Thoracic aorta (tissue), 2 donors: ENCODE data around the gene MBD3L4. TPM values are rescaled to one million over a fixed set of nuclear protein-coding genes. Genes with fewer than 3 reads are reported as not detected.

ENCODE experiments used
- ATAC-seq: fragments of 150-250 bp; one replicate; pipeline ENCODE4 v1.8.0; 2017; ENCODE audit warnings: low read depth; ENCODE audit not compliant: insufficient number of reproducible peaks, low FRiP score
- DNase-seq: peaks from one replicate; pipeline ENCODE4 v3.0.0-alpha.2; 2020; ENCODE audit warnings: low spot score
- H3K27ac ChIP-seq, 2 donors: fragments of 200-600 bp; sonication (generic); 1 replicate in 1 of 2; 2 replicates in 1 of 2; pipeline ENCODE4 v1.5.1; 2016; ENCODE audit warnings: mild to moderate bottlenecking in 2 of 2, moderate library complexity in 2 of 2
- H3K27me3 ChIP-seq: fragments of 200-600 bp; sonication (generic); replicated peaks from 2 replicates; pipeline ENCODE4 v1.6.0; 2016; ENCODE audit warnings: mild to moderate bottlenecking; ENCODE audit not compliant: insufficient read depth
- H3K36me3 ChIP-seq: fragments of 200-600 bp; sonication (generic); one replicate; pipeline ENCODE4 v1.5.1; 2016
- H3K4me1 ChIP-seq, 2 donors: fragments of 200-600 bp; sonication (generic); 1 replicate in 1 of 2; 2 replicates in 1 of 2; pipeline versions ENCODE4 v1.5.1 to v1.6.0; 2016; ENCODE audit warnings: low read depth in 2 of 2, mild to moderate bottlenecking in 1 of 2; ENCODE audit not compliant: control insufficient read depth in 1 of 2
- H3K4me3 ChIP-seq: fragments of 200-600 bp; sonication (generic); 2 replicates; pipeline ENCODE4 v1.5.1; 2016; ENCODE audit warnings: mild to moderate bottlenecking
- H3K9me3 ChIP-seq: fragments of 200-600 bp; sonication (generic); 2 replicates; pipeline ENCODE4 v1.5.1; 2016
- CTCF ChIP-seq: fragments of 200-600 bp; sonication (generic); IDR thresholded peaks from one replicate; pipeline ENCODE4 v1.5.1; 2019; ENCODE audit warnings: antibody characterized with exemption
- total RNA-seq, 2 donors: library from RNA; depleted of rRNA; stranded (reverse); fragments of >200 nt; gene quantifications; one replicate each; pipeline versions ENCODE4 v1.1.0 to v1.2.3, GENCODE V29; 2016

Gene MBD3L4
- total RNA-seq, 2 donors from 2014 or later, result not detected

GRCh38 chr19:6988257-6988656, 51.7 kb downstream of the MBD3L4 start:
- ATAC-seq (no peak), DNase-seq (no peak)
- Histone ChIP-seq H3K27me3 (no peaks in the 10 kb centered on the region), H3K9me3 (peaks cover 15% of the 10 kb centered on the region), H3K27ac (no peak overlapping the region), H3K4me1 (no peaks in the 10 kb centered on the region), H3K4me3 (no peak overlapping the region), H3K36me3 (no peaks in the 10 kb centered on the region)
- no peak for TF ChIP-seq CTCF

GRCh38 chr19:6987850-6988249, 52.1 kb downstream of the MBD3L4 start:
- Histone ChIP-seq H3K4me1 (no peaks in the 10 kb centered on the region), H3K4me3 (no peak overlapping the region), H3K36me3 (no peaks in the 10 kb centered on the region), H3K27me3 (no peaks in the 10 kb centered on the region), H3K9me3 (peaks cover 16% of the 10 kb centered on the region), H3K27ac (no peak overlapping the region)
- no peak for TF ChIP-seq CTCF
- DNase-seq (no peak), ATAC-seq (no peak)

Other genes starting within 250 kb of the MBD3L4 start
- under 1 TPM; 0.41 to 0.42 TPM for gene ADGRE1, start 152.6 kb downstream of the MBD3L4 start, total RNA-seq
- gene MBD3L2B, start 18.7 kb downstream of the MBD3L4 start, total RNA-seq, result not detected
- gene MBD3L5, start 9.6 kb downstream of the MBD3L4 start, total RNA-seq, result not detected
- gene MBD3L2, start 9.1 kb upstream of the MBD3L4 start, total RNA-seq, result not detected
- not detected for gene MBD3L3, start 18.5 kb upstream of the MBD3L4 start, total RNA-seq
- 10 to 100 TPM in 1 of 2 donors, 1 to 10 TPM in 1; 8.3 to 12.1 TPM for gene ZNF557, start 29.5 kb upstream of the MBD3L4 start, total RNA-seq